RWPE1 (cell line): ENCODE data around the gene FBXO34.
"Not testable (repeated sequence)": the region's sequence is repeated elsewhere in the genome, so short reads cannot be mapped to it uniquely, and the experiment has no call there.

Source experiments
- CTCF ChIA-PET: fragments of 350-600 bp; sonication (Branson Sonifier 250); formaldehyde crosslinking; extraction: SDS; loops from one replicate; lab custom pipeline; 2021; lab: Yijun Ruan, JAX
- POLR2A ChIA-PET: fragments of 400-600 bp; formaldehyde crosslinking; extraction: SDS; loops from one replicate; lab custom pipeline; 2020; ENCODE audit warnings: antibody characterized with exemption; ENCODE audit not compliant: low non-redundant PET; lab: Yijun Ruan, JAX
- DNase-seq: peaks from one replicate; pipeline ENCODE4 v3.0.0; 2012; ENCODE audit warnings: low spot score
- H3K27ac ChIP-seq: fragments of 450-650 bp; 2 replicates; pipeline ENCODE4 v1.5.1; 2017
- TF ChIP-seq, protein P1 (sequence below): fragments of 450-650 bp; conservative IDR thresholded peaks from 2 replicates; pipeline ENCODE4 v1.5.1; 2017; ENCODE audit warnings: low read depth, mild to moderate bottlenecking

Gene FBXO34

DNA sequence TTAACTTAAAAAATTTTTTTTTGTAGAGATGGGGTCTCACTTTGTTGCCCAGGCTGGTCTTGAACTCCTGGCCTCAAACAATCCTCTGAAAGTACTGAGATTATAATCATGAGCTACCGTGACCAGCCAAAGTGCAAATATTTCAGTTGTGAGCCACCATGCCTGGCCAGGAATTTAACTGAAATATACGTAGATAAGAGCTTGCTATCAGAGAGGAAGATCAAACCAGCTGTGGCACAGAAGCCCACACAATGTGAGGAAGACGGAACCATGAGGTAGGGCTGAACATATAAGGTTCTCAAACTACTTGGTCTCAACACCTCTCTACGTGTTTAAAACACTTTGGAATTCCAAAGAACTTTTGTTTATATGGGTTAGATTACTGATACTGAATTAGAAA lies 111.3 kb downstream of the FBXO34 start:
- TF ChIP-seq, protein P1, sequence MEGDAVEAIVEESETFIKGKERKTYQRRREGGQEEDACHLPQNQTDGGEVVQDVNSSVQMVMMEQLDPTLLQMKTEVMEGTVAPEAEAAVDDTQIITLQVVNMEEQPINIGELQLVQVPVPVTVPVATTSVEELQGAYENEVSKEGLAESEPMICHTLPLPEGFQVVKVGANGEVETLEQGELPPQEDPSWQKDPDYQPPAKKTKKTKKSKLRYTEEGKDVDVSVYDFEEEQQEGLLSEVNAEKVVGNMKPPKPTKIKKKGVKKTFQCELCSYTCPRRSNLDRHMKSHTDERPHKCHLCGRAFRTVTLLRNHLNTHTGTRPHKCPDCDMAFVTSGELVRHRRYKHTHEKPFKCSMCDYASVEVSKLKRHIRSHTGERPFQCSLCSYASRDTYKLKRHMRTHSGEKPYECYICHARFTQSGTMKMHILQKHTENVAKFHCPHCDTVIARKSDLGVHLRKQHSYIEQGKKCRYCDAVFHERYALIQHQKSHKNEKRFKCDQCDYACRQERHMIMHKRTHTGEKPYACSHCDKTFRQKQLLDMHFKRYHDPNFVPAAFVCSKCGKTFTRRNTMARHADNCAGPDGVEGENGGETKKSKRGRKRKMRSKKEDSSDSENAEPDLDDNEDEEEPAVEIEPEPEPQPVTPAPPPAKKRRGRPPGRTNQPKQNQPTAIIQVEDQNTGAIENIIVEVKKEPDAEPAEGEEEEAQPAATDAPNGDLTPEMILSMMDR = no peak
- DNase-seq = no peak
- H3K27ac ChIP-seq = no peak overlapping the region
- ChIA-PET CTCF (no interaction called here), POLR2A (no interaction called here)

GRCh38 chr14:55383056-55383466 lies 111.8 kb downstream of the FBXO34 start:
- H3K27ac ChIP-seq = not testable (repeated sequence)

GRCh38 chr14:55383541-55384140 lies 112.4 kb downstream of the FBXO34 start:
- ChIA-PET POLR2A (no interaction called here), CTCF (interaction anchor here (0.6 kb wide), 1 partner anchor 200 kb away, joined by 4 read pairs; no protein-coding TSS in a partner anchor)

More at GRCh38 chr14:55383056-55383466, 111.8 kb downstream of the FBXO34 start:
- DNase-seq, POLR2A ChIA-PET: not testable (repeated sequence)
- CTCF ChIA-PET = interaction anchor here (0.6 kb wide), 1 partner anchor 199 kb away, joined by 4 read pairs; no protein-coding TSS in a partner anchor

GRCh38 chr14:55384536-55384935 lies 113.3 kb downstream of the FBXO34 start:
- POLR2A ChIA-PET = no interaction called here
- DNase-seq = no peak
- H3K27ac ChIP-seq = no peak overlapping the region
- TF ChIP-seq, protein P1 = no peak
- CTCF ChIA-PET = no interaction called here

More at GRCh38 chr14:55383541-55384140, 112.4 kb downstream of the FBXO34 start:
- no peak for DNase-seq
- H3K27ac ChIP-seq = no peak overlapping the region
- TF ChIP-seq, protein P1 = no peak

GRCh38 chr14:55386037-55386808 lies 115.0 kb downstream of the FBXO34 start:
- POLR2A ChIA-PET = no interaction called here
- CTCF ChIA-PET = interaction anchor here (0.7 to 1.0 kb wide), 2 partner anchors 20 to 88 kb away, joined by 3 read pairs; no protein-coding TSS in a partner anchor
- no peak for DNase-seq
- no peak overlapping the region for H3K27ac ChIP-seq
- TF ChIP-seq, protein P1 = no peak

DNA sequence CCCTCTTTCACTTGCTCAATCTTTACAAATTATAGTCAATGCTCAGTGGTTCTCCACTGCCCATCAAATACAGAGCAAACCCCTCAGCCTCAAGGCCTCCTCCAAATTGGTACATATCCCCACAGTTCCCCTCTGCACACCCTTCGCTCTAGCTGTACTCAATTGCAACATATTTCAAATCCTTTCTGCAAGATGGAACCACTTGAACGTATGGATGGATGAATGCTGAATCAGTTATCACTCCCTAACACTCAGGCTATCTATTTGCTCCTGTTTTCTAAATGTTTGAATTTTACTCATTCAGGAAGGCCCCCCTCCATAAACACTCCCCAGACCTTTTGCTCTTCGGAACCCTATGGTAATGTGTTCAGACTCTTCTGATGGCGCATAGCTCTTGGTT lies 115.9 kb downstream of the FBXO34 start:
- no peak overlapping the region for H3K27ac ChIP-seq
- TF ChIP-seq, protein P1 = no peak
- POLR2A ChIA-PET = no interaction called here
- no peak for DNase-seq
- CTCF ChIA-PET = no interaction called here

DNA sequence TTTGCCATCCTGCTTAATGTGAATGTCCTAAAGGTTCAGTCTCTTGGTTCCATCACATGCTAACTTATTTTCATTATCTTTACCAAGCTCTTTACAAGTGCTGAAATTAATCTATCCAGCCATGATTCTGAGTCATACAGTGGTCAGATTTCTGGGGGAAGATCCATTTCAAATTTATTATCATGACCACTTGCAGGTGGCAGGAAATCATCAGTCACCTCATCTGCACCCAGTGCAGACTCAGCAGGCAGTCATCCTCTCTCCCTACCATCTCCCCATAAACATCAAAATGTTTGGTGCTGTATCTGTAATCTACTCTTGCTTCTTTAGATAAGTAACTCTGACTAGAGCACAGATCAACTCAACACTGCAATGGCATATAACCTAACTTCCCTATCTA lies 116.9 kb downstream of the FBXO34 start:
- TF ChIP-seq, protein P1 = no peak
- ChIA-PET CTCF (no interaction called here), POLR2A (no interaction called here)
- DNase-seq = no peak
- H3K27ac ChIP-seq = no peak overlapping the region
